Sigmoid colon (tissue), 3 donors: ENCODE measurements around the gene EVI2B.

Experiments
- POLR2A ChIP-seq, 2 donors: fragments of 450-650 bp; IDR thresholded peaks; one replicate each; pipeline ENCODE4 v1.6.1; 2016; ENCODE audit warnings: antibody characterized with exemption in 2 of 2, mild to moderate bottlenecking in 2 of 2, moderate library complexity in 2 of 2
- TF ChIP-seq, protein P1 (sequence below), 4 experiments: fragments of 450-650 bp in 3 of 4; fragments of 200-600 bp in 1 of 4; IDR thresholded peaks; one replicate each; pipeline ENCODE4 v1.5.1; 2016 to 2019; ENCODE audit warnings: antibody characterized with exemption in 4 of 4, mild to moderate bottlenecking in 3 of 4, moderate library complexity in 2 of 4

DNA sequence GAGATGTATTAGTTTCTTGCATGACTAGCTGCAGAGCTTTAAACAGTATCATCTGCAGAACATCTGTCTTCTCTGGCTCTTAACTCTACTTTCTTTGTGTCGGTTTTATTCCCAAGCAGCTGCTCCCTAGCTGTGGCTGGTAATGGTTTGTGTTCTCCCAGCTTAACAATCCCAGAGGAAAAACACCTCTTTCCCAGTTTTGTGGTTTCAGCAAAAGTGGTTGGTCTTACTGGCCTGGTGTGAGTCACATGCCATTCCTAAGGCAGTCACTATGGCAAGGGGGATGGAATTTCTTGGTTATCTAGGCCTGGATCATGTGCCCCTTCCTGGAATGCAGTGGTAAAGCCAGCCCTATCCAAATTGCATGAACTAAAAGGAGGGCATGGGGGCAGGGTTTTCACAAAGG lies 44.3 kb downstream of the EVI2B start:
- TF ChIP-seq, protein P1, sequence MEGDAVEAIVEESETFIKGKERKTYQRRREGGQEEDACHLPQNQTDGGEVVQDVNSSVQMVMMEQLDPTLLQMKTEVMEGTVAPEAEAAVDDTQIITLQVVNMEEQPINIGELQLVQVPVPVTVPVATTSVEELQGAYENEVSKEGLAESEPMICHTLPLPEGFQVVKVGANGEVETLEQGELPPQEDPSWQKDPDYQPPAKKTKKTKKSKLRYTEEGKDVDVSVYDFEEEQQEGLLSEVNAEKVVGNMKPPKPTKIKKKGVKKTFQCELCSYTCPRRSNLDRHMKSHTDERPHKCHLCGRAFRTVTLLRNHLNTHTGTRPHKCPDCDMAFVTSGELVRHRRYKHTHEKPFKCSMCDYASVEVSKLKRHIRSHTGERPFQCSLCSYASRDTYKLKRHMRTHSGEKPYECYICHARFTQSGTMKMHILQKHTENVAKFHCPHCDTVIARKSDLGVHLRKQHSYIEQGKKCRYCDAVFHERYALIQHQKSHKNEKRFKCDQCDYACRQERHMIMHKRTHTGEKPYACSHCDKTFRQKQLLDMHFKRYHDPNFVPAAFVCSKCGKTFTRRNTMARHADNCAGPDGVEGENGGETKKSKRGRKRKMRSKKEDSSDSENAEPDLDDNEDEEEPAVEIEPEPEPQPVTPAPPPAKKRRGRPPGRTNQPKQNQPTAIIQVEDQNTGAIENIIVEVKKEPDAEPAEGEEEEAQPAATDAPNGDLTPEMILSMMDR (IDR thresholded peaks at IDR 0.05): no peak
- TF ChIP-seq POLR2A (IDR thresholded peaks at IDR 0.05): no peak
